Colonic mucosa (tissue), 4 donors: ENCODE measurements around the gene CAMK1D. TPM values are rescaled to one million over a fixed set of nuclear protein-coding genes. Genes with fewer than 3 reads are reported as not detected.

Experiments used
- DNase-seq: peaks from one replicate; pipeline ENCODE4 v3.0.0-alpha.2; 2020
- H3K27ac ChIP-seq: fragments of 200-600 bp; one replicate; pipeline ENCODE4 v1.8.0; 2021
- H3K27me3 ChIP-seq: fragments of 200-600 bp; one replicate; pipeline ENCODE4 v1.8.0; 2021
- H3K36me3 ChIP-seq: fragments of 200-600 bp; one replicate; pipeline ENCODE4 v1.8.0; 2021
- H3K4me1 ChIP-seq: fragments of 200-600 bp; one replicate; pipeline ENCODE4 v1.8.0; 2021; ENCODE audit warnings: mild to moderate bottlenecking
- H3K4me3 ChIP-seq: fragments of 200-600 bp; one replicate; pipeline ENCODE4 v1.8.0; 2021
- H3K9ac ChIP-seq, 2 donors: one replicate each; pipeline ENCODE4 v1.7.0; 2013; ENCODE audit warnings: control low read depth in 2 of 2, low read depth in 2 of 2, low read length in 2 of 2
- H3K9me3 ChIP-seq: fragments of 200-600 bp; one replicate; pipeline ENCODE4 v1.8.0; 2021
- CTCF ChIP-seq: fragments of 200-600 bp; IDR thresholded peaks from one replicate; pipeline ENCODE4 v1.8.0; 2022; ENCODE audit warnings: antibody characterized with exemption, mild to moderate bottlenecking
- intact Hi-C: fragments of 100-400 bp; cut with DNase I; formaldehyde crosslinking; loops from one replicate; pipeline ENCODE4 v1.14.1; 2022
- total RNA-seq, 2 donors: library from RNA; stranded (reverse); fragmentation: NEBNext Ultra II Directional in 1 of 2; extraction: Animal tissue kit (Norgen Biotek cat#: 25700) in 1 of 2; gene quantifications; one replicate each; pipeline ENCODE4 v1.2.1, GENCODE V29; 2021
- donor health status: healthy.
- donor health status: DM: no; HTN: no; CAD: no.
- donor health status: DM: no; HTN: no; CAD: no.

Gene CAMK1D
- total RNA-seq, 2 donors from 2014 or later, result 21.3 to 29.7 TPM

- no peak for DNase-seq
Observed at GRCh38 chr10:12597176-12597575, 247.8 kb downstream of the CAMK1D start.

GRCh38 chr10:12597788-12598765 lies 248.7 kb downstream of the CAMK1D start:
- Histone ChIP-seq H3K27ac (no peak overlapping the region), H3K36me3 (no peaks in the 10 kb centered on the region), H3K9me3 (no peaks in the 10 kb centered on the region), H3K9ac (no peak overlapping the region), H3K4me3 (no peak overlapping the region), H3K4me1 (no peaks in the 10 kb centered on the region), H3K27me3 (no peaks in the 10 kb centered on the region)
- intact Hi-C loops, result no loop called here
- no peak for DNase-seq
- TF ChIP-seq CTCF, result no peak

More at GRCh38 chr10:12597176-12597575, 247.8 kb downstream of the CAMK1D start:
- no peak overlapping the region for H3K4me3 ChIP-seq
- intact Hi-C loops, result no loop called here
- no peak for TF ChIP-seq CTCF
- no peaks in the 10 kb centered on the region for H3K4me1 ChIP-seq
- H3K9me3 ChIP-seq, result no peaks in the 10 kb centered on the region
- H3K27ac ChIP-seq, result no peak overlapping the region
- no peaks in the 10 kb centered on the region for H3K36me3 ChIP-seq
- H3K9ac ChIP-seq, result no peak overlapping the region
- H3K27me3 ChIP-seq, result no peaks in the 10 kb centered on the region

GRCh38 chr10:12600652-12601051 lies 251.3 kb downstream of the CAMK1D start:
- intact Hi-C loops, result no loop called here
- H3K27ac ChIP-seq, result no peak overlapping the region
- no peaks in the 10 kb centered on the region for H3K9me3 ChIP-seq
- TF ChIP-seq CTCF, result no peak
- no peak overlapping the region for H3K9ac ChIP-seq
- H3K4me3 ChIP-seq, result no peak overlapping the region
- no peak for DNase-seq
- H3K27me3 ChIP-seq, result no peaks in the 10 kb centered on the region
- H3K36me3 ChIP-seq, result no peaks in the 10 kb centered on the region
- H3K4me1 ChIP-seq, result peaks cover 9% of the 10 kb centered on the region

GRCh38 chr10:12602521-12602920 lies 253.2 kb downstream of the CAMK1D start:
- no peaks in the 10 kb centered on the region for H3K9me3 ChIP-seq
- peaks cover 16% of the 10 kb centered on the region for H3K4me1 ChIP-seq
- H3K9ac ChIP-seq, result no peak overlapping the region
- H3K4me3 ChIP-seq, result no peak overlapping the region
- H3K27ac ChIP-seq, result no peak overlapping the region
- no peak for DNase-seq
- no peak for TF ChIP-seq CTCF
- intact Hi-C loops, result no loop called here
- no peaks in the 10 kb centered on the region for H3K36me3 ChIP-seq
- H3K27me3 ChIP-seq, result no peaks in the 10 kb centered on the region

GRCh38 chr10:12603766-12604470 lies 254.6 kb downstream of the CAMK1D start:
- peak overlapping the region; percentile 15 for H3K27ac ChIP-seq

More at GRCh38 chr10:12603766-12604470, 254.6 kb downstream of the CAMK1D start:
- no peak overlapping the region for H3K4me3 ChIP-seq
- no peaks in the 10 kb centered on the region for H3K27me3 ChIP-seq
- intact Hi-C loops, result no loop called here
- no peak overlapping the region for H3K9ac ChIP-seq
- no peak for TF ChIP-seq CTCF
- H3K4me1 ChIP-seq, result peaks cover 16% of the 10 kb centered on the region
- no peaks in the 10 kb centered on the region for H3K9me3 ChIP-seq
- H3K36me3 ChIP-seq, result no peaks in the 10 kb centered on the region
- peak; percentile 64 for DNase-seq
